ENCODE data around the gene MYH11.

Gene MYH11

DNA sequence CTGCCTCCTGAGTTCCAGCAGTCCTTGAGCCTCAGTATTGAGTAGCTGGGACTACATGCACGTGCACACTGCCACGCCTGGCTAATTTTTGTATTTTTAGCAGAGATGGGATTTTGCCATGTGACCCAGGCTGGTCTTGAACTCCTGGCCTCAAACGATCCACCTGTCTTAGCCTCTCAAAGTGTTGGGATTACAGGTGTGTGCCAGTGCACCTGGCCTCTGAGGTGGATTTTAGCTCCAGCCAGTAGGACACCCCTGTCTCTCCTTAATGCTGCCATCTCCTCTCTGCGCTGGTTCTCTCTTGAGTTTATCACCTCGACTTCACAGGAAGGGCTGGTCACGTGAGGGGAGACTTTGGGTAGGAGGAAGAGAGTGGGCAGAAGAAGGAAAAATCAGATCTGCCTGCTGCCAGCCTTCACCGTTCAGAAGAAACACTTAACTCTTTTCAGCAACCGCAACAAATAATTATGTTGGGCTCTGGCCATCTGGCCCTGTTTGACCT, 151.7 kb downstream of the MYH11 start:
- DNase-seq: no peak
- intact Hi-C loops (cut with DNase I; ENCODE audit: low total_unique reads): no loop called here
- H3K4me3 ChIP-seq: no peak overlapping the region
- H3K27me3 ChIP-seq: no peaks in the 10 kb centered on the region
- H3K4me1 ChIP-seq: no peaks in the 10 kb centered on the region
- peak overlapping the region in 1 of 2 donors; percentile 40 for H3K27ac ChIP-seq
- peaks cover 72 to 97% (median 94%) of the 10 kb centered on the region in 3 donors for H3K36me3 ChIP-seq
- H3K9me3 ChIP-seq: no peaks in the 10 kb centered on the region
- TF ChIP-seq, protein P1, sequence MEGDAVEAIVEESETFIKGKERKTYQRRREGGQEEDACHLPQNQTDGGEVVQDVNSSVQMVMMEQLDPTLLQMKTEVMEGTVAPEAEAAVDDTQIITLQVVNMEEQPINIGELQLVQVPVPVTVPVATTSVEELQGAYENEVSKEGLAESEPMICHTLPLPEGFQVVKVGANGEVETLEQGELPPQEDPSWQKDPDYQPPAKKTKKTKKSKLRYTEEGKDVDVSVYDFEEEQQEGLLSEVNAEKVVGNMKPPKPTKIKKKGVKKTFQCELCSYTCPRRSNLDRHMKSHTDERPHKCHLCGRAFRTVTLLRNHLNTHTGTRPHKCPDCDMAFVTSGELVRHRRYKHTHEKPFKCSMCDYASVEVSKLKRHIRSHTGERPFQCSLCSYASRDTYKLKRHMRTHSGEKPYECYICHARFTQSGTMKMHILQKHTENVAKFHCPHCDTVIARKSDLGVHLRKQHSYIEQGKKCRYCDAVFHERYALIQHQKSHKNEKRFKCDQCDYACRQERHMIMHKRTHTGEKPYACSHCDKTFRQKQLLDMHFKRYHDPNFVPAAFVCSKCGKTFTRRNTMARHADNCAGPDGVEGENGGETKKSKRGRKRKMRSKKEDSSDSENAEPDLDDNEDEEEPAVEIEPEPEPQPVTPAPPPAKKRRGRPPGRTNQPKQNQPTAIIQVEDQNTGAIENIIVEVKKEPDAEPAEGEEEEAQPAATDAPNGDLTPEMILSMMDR (IDR thresholded peaks at IDR 0.05): no peak

DNA sequence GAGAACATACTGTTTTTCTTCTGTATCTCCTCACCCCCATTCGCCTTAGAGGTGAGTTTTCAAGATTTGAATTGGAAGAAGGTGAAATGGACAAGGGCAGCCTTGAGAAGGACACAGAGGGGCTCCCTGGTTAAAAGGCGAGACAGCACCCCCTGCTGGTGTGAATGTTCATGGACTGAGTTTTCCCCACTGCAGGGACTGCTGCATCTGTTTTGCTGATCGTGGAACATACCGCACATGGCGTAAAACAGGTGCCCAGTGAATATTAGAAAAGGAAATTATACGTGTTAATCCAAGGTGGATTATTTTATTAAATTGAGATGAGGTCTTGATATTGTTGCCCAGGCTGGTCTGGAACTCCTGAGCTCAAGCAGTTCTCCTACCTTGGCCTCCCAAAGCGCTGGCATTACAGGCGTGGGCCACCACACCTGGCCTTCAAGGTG, 152.3 kb downstream of the MYH11 start:
- H3K36me3 ChIP-seq: peaks cover 69 to 97% (median 93%) of the 10 kb centered on the region in 3 donors
- peak; percentile 83 for DNase-seq
- H3K4me1 ChIP-seq: no peaks in the 10 kb centered on the region
- H3K9me3 ChIP-seq: no peaks in the 10 kb centered on the region
- TF ChIP-seq, protein P1 (IDR thresholded peaks at IDR 0.05): peak; percentile 63 to 77
- H3K4me3 ChIP-seq: no peak overlapping the region
- intact Hi-C loops (cut with DNase I; ENCODE audit: low total_unique reads): no loop called here
- no peaks in the 10 kb centered on the region for H3K27me3 ChIP-seq
- peak overlapping the region in 1 of 2 donors; percentile 40 for H3K27ac ChIP-seq

DNA sequence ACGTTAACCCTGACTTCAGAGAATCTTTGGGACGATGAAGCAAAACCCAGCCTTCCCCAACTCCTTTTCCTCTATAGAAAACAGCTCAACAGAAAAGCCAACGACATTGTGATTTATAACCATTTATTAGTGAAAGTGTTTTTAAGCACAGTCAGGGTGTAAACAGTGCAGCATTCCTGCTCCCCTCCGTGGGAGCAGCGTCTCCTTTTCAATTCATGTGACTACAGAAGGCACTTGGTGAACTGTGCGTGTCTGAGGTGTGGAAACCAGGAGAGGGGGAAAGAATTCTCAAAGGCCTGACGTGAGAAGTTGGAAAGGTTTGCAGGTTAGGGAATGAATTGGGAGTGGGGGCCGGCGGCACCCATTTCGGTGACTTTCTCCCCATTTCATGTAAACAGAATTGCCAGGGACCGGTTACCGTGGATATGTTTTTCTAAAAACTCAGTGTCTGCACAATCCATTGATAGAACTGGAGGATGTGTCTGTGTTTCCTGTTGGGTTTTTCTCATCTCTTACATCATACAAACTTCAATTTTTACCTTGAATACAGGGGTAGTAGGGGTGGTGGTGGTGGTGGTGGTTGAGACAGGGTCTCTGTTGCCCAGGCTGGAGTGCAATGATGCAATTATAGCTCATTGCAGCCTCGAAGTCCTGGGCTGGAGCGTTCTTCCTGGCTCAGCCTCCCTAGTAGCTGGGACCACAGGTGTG, 153.6 kb downstream of the MYH11 start:
- no peak overlapping the region for H3K4me3 ChIP-seq
- DNase-seq: no peak
- TF ChIP-seq, protein P1 (IDR thresholded peaks at IDR 0.05): no peak
- no peaks in the 10 kb centered on the region for H3K9me3 ChIP-seq
- no peaks in the 10 kb centered on the region for H3K4me1 ChIP-seq
- H3K27me3 ChIP-seq: no peaks in the 10 kb centered on the region
- H3K36me3 ChIP-seq: peaks cover 65 to 97% (median 90%) of the 10 kb centered on the region in 3 donors
- intact Hi-C loops (cut with DNase I; ENCODE audit: low total_unique reads): no loop called here
- peak overlapping the region; percentile 4 to 16 for H3K27ac ChIP-seq

DNA sequence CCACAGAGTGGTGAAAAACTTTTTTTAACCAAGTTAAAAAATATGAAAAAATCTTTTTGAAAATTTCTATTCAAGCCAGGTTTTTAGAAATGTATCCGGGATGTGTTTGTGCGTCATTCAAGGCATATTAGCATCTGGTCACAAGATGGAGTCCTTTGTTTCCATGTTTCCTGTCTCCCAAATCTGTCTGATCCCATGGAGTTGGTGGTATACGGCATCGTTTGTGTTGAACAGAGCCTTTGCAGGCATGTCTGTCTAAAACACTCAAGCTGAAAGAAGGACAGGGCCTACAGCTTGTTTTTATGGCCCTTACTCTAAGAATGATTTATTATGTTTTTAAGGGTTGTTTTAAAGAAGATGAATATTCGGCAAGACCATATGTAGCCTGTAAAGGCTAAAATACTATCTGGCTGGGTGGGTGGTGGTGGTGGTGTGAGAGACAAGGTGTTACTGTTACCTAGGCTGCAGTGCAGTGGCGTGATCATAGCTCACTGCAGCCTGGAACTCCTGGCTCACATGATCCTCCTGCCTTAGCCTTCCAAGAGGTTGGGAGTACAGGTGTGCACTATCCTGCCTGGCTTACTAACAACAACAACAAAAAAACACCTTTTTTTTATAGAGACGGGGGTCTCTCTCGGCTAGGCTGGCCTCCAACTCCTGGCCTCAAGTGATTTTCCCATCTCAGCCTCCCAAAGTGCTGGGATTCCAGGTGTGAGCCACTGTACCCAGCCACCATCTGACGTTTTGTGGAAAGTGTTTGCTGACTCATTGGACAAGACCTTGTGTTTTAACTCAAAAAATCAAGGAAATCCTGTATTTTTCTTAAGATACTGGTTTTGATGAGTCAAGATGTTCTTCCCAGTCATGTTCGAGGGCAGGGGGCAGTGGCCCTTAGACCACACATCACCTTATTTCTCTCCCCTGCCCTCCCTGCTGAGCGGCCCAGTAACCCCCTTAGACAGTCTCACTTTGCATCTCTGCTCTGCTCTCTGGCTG, 154.6 kb downstream of the MYH11 start:
- H3K4me3 ChIP-seq: no peak overlapping the region
- peak overlapping the region; percentile 4 to 16 for H3K27ac ChIP-seq
- intact Hi-C loops (cut with DNase I; ENCODE audit: low total_unique reads): no loop called here
- no peak for DNase-seq
- no peaks in the 10 kb centered on the region for H3K9me3 ChIP-seq
- H3K27me3 ChIP-seq: no peaks in the 10 kb centered on the region
- peaks cover 58 to 97% (median 90%) of the 10 kb centered on the region in 3 donors for H3K36me3 ChIP-seq
- TF ChIP-seq, protein P1 (IDR thresholded peaks at IDR 0.05): no peak
- no peaks in the 10 kb centered on the region for H3K4me1 ChIP-seq

DNA sequence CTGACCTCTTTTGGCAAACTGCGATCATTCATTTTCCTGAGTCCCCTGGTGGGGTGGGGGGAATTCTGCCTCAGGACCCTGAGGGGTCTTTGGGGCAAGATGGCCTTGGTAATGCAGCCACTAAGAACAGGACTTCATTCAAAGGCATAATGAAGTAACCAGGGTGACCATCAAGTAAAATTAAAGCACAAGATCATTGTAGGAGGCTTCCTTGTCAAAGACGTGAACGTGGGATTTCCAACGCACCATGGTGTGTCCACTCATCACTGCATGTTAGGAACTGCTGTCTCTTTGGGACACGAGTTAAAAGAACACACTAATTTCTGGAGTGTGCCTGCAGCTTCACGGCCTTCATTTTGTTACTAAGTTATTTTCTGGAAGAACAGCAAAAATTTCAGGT, 155.5 kb downstream of the MYH11 start:
- H3K36me3 ChIP-seq: peaks cover 58 to 97% (median 90%) of the 10 kb centered on the region in 3 donors
- H3K9me3 ChIP-seq: no peaks in the 10 kb centered on the region
- no peaks in the 10 kb centered on the region for H3K27me3 ChIP-seq
- H3K4me3 ChIP-seq: no peak overlapping the region
- H3K4me1 ChIP-seq: no peaks in the 10 kb centered on the region
- H3K27ac ChIP-seq: no peak overlapping the region
- intact Hi-C loops (cut with DNase I; ENCODE audit: low total_unique reads): no loop called here
- DNase-seq: no peak
- TF ChIP-seq, protein P1 (IDR thresholded peaks at IDR 0.05): no peak

All from tibial artery (tissue), 4 donors.